IMR-90 (cell line): Measurements from ENCODE around the gene NPNT. TPM values are rescaled to one million over a fixed set of nuclear protein-coding genes. Genes with fewer than 3 reads are reported as not detected.

Experiments used
- ATAC-seq: fragments of 200-7000 bp; cut with Tn5 transposase; 2 replicates; pipeline ENCODE4 v1.9.1; 2020; ENCODE audit warnings: low read depth, mild to moderate bottlenecking, moderate library complexity
- BruUV-seq: library from RNA; stranded (reverse); fragments of 400-500 nt; replicated peaks from 2 replicates; lab custom pipeline; 2021; lab: Mats Ljungman, UMichigan
- CTCF ChIA-PET: fragments of 300-600 bp; formaldehyde crosslinking; extraction: SDS; loops from one replicate; lab custom pipeline; 2021; ENCODE audit warnings: antibody characterized with exemption; lab: Yijun Ruan, JAX
- POLR2A ChIA-PET: fragments of 300-600 bp; sonication (Branson Sonifier 250); formaldehyde crosslinking; loops from one replicate; lab custom pipeline; 2022; ENCODE audit warnings: antibody characterized with exemption; ENCODE audit not compliant: unreplicated experiment; lab: Charles Lee
- DNase-seq: peaks from one replicate; pipeline ENCODE4 v3.0.0; 2013
- H2AFZ ChIP-seq: replicated peaks from 2 replicates; pipeline ENCODE3; 2013; ENCODE audit warnings: low read length, mild to moderate bottlenecking; ENCODE audit not compliant: poor library complexity
- H2AK5ac ChIP-seq: 2 replicates; pipeline ENCODE4 v1.6.1; 2013; ENCODE audit warnings: low read depth, low read length, inconsistent platforms
- H2AK9ac ChIP-seq: replicated peaks from 2 replicates; pipeline ENCODE3; 2013; ENCODE audit warnings: mild to moderate bottlenecking, low read depth, low read length, moderate library complexity; ENCODE audit not compliant: poor library complexity
- H2BK120ac ChIP-seq: 2 replicates; pipeline ENCODE4 v1.6.1; 2013; ENCODE audit warnings: low read depth, low read length, inconsistent platforms
- H2BK15ac ChIP-seq: 3 replicates; pipeline ENCODE4 v1.6.1; 2013; ENCODE audit warnings: low read depth, low read length, inconsistent platforms
- H2BK20ac ChIP-seq: 2 replicates; pipeline ENCODE4 v1.6.1; 2013; ENCODE audit warnings: low read depth, mild to moderate bottlenecking, inconsistent platforms, low read length, moderate library complexity
- H2BK5ac ChIP-seq: 2 replicates; pipeline ENCODE4 v1.6.1; 2013; ENCODE audit warnings: mild to moderate bottlenecking, low read depth, low read length, inconsistent platforms; ENCODE audit not compliant: poor library complexity, severe bottlenecking
- H3K14ac ChIP-seq: replicated peaks from 2 replicates; pipeline ENCODE4 v1.6.1; 2013; ENCODE audit warnings: low read depth, low read length, inconsistent platforms
- H3K18ac ChIP-seq: 2 replicates; pipeline ENCODE4 v1.6.1; 2013; ENCODE audit warnings: low read depth, low read length, control low read depth
- H3K23ac ChIP-seq: 2 replicates; pipeline ENCODE4 v1.6.1; 2013; ENCODE audit warnings: low read depth, low read length, inconsistent platforms
- H3K27ac ChIP-seq: 2 replicates; pipeline ENCODE4 v1.5.1; 2013; ENCODE audit warnings: mild to moderate bottlenecking, control low read depth, low read length; ENCODE audit not compliant: insufficient read depth
- H3K27me3 ChIP-seq: 2 replicates; pipeline ENCODE4 v1.6.1; 2013; ENCODE audit warnings: low read length; ENCODE audit not compliant: control insufficient read depth, insufficient read depth
- H3K36me3 ChIP-seq: 2 replicates; pipeline ENCODE4 v1.6.1; 2013; ENCODE audit warnings: low read length, mixed read lengths; ENCODE audit not compliant: control insufficient read depth, insufficient read depth
- H3K4ac ChIP-seq: 2 replicates; pipeline ENCODE4 v1.6.1; 2013; ENCODE audit warnings: low read depth, low read length, inconsistent platforms
- H3K4me1 ChIP-seq: 2 replicates; pipeline ENCODE4 v1.6.1; 2013; ENCODE audit warnings: low read length, mixed read lengths; ENCODE audit not compliant: control insufficient read depth, insufficient read depth
- H3K4me2 ChIP-seq: 2 replicates; pipeline ENCODE4 v1.6.1; 2013; ENCODE audit warnings: low read depth, mild to moderate bottlenecking, control low read depth, low read length, moderate library complexity
- H3K4me3 ChIP-seq: 2 replicates; pipeline ENCODE4 v1.5.1; 2013; ENCODE audit warnings: low read depth, mild to moderate bottlenecking, control low read depth, low read length, moderate library complexity; ENCODE audit not compliant: insufficient read depth
- H3K56ac ChIP-seq: 2 replicates; pipeline ENCODE4 v1.6.1; 2013; ENCODE audit warnings: low read length, inconsistent platforms; ENCODE audit not compliant: insufficient read depth; ENCODE audit errors: extremely low read depth
- H3K79me1 ChIP-seq, 2 experiments: 2 replicates each; pipeline ENCODE4 v1.6.1; 2013; ENCODE audit warnings: low read length in 2 of 2, inconsistent platforms in 1 of 2, low read depth in 1 of 2
- H3K9ac ChIP-seq: 2 replicates; pipeline ENCODE4 v1.6.1; 2013; ENCODE audit warnings: low read depth, low read length, control low read depth
- H3K9me1 ChIP-seq: 2 replicates; pipeline ENCODE4 v1.6.1; 2013; ENCODE audit warnings: low read length, inconsistent platforms; ENCODE audit not compliant: insufficient read depth
- H3K9me3 ChIP-seq: 2 replicates; pipeline ENCODE4 v1.6.1; 2013; ENCODE audit warnings: low read length; ENCODE audit not compliant: control insufficient read depth, insufficient read depth
- H4K20me1 ChIP-seq: 2 replicates; pipeline ENCODE4 v1.6.1; 2013; ENCODE audit warnings: low read length, inconsistent platforms; ENCODE audit not compliant: insufficient read depth
- H4K5ac ChIP-seq: 2 replicates; pipeline ENCODE4 v1.6.1; 2013; ENCODE audit warnings: mild to moderate bottlenecking, low read depth, low read length, control low read depth
- H4K8ac ChIP-seq, 2 experiments: 2 replicates each; pipeline ENCODE4 v1.6.1; 2013; ENCODE audit warnings: low read depth in 2 of 2, low read length in 2 of 2, control low read depth in 1 of 2, inconsistent platforms in 1 of 2
- H4K91ac ChIP-seq: 2 replicates; pipeline ENCODE4 v1.6.1; 2013; ENCODE audit warnings: low read depth, low read length, inconsistent platforms; ENCODE audit not compliant: insufficient read depth
- CEBPB ChIP-seq: IDR thresholded peaks from 2 replicates; pipeline ENCODE4 v1.6.1; 2012; ENCODE audit warnings: low read depth, low read length, improper control_type of control experiment
- CTCF ChIP-seq: conservative IDR thresholded peaks from 2 replicates; pipeline ENCODE4 v1.5.1; 2012; ENCODE audit warnings: mild to moderate bottlenecking, low read depth, low read length, improper control_type of control experiment
- MAFK ChIP-seq: IDR thresholded peaks from 2 replicates; pipeline ENCODE4 v1.6.1; 2012; ENCODE audit warnings: low read depth, low read length, improper control_type of control experiment
- MAZ ChIP-seq: IDR thresholded peaks from 2 replicates; pipeline ENCODE4 v1.6.1; 2012; ENCODE audit warnings: low read depth, mild to moderate bottlenecking, low read length, improper control_type of control experiment, moderate library complexity, borderline replicate concordance
- RCOR1 ChIP-seq: IDR thresholded peaks from 2 replicates; pipeline ENCODE4 v1.6.1; 2012; ENCODE audit warnings: mild to moderate bottlenecking, low read length, improper control_type of control experiment; ENCODE audit not compliant: insufficient replicate concordance
- SMC3 ChIP-seq: fragments of 150-350 bp; IDR thresholded peaks from 2 replicates; pipeline ENCODE4 v1.6.1; 2016; ENCODE audit warnings: low read depth, mild to moderate bottlenecking, antibody characterized with exemption, low read length, moderate library complexity
- dilution Hi-C: fragments of 300-500 bp; cut with HindIII; formaldehyde crosslinking; loops from one replicate; pipeline ENCODE4 v1.14.3; 2018; ENCODE audit warnings: low sequenced_read_pairs; ENCODE audit not compliant: unreplicated experiment
- in situ Hi-C: fragments of 300-500 bp; cut with MboI; formaldehyde crosslinking; loops from 3 replicates; pipeline ENCODE4 v1.14.3; 2019; ENCODE audit warnings: low sequenced_read_pairs, inconsistent platforms, mixed read lengths
- intact Hi-C: fragments of 100-400 bp; cut with micrococcal nuclease; formaldehyde crosslinking; loops from 2 replicates; pipeline ENCODE4 v1.10.0; 2022
- polyA plus RNA-seq, 3 experiments: library from polyadenylated mRNA; depleted of rRNA; stranded (reverse); fragments of >200 nt; gene quantifications; 2 replicates each; pipeline ENCODE4 v1.2.3, GENCODE V29; 2012; ENCODE audit warnings: low replicate concordance in 1 of 3
- total RNA-seq: library from RNA; depleted of rRNA; stranded (reverse); fragments of >200 nt; gene quantifications from 2 replicates; pipeline ENCODE4 v1.2.3, GENCODE V29; 2012

Gene NPNT
- total and polyA plus RNA-seq, 2 of the 4 experiments (the other 2 are of a cell fraction) = not detected

GRCh38 chr4:105966051-105966450, 70.8 kb downstream of the NPNT start:
- H3K9ac ChIP-seq = no peak overlapping the region
- no peak overlapping the region for H2BK120ac ChIP-seq
- H4K91ac ChIP-seq = no peak overlapping the region
- H3K18ac ChIP-seq = no peak overlapping the region
- POLR2A ChIA-PET = no interaction called here
- H3K4me3 ChIP-seq = no peak overlapping the region
- H2AK9ac ChIP-seq = no peak overlapping the region
- H4K20me1 ChIP-seq = no peaks in the 10 kb centered on the region
- no peak overlapping the region for H2BK15ac ChIP-seq
- no peak overlapping the region for H4K5ac ChIP-seq
- H2BK5ac ChIP-seq = no peak overlapping the region
- H3K56ac ChIP-seq = no peak overlapping the region
- CTCF ChIA-PET = interaction anchor here (0.6 kb wide), 2 partner anchors 26 to 197 kb away, joined by 3 to 4 read pairs; no protein-coding TSS in a partner anchor
- no peak overlapping the region for H3K27ac ChIP-seq
- dilution Hi-C loops = no loop called here
- no peak overlapping the region for H2AK5ac ChIP-seq
- no peaks in the 10 kb centered on the region for H3K9me1 ChIP-seq
- no peaks in the 10 kb centered on the region for H3K79me1 ChIP-seq
- in situ Hi-C loops = no loop called here
- peaks cover 2% of the 10 kb centered on the region; the same call in 1 of the 2 replicates for H3K4me1 ChIP-seq
- H3K14ac ChIP-seq = no peak overlapping the region
- DNase-seq (peak; percentile 52), ATAC-seq (peak; percentile 77)
- H3K9me3 ChIP-seq = no peaks in the 10 kb centered on the region
- no TSS peak for BruUV-seq
- no peak overlapping the region for H3K23ac ChIP-seq
- no peak overlapping the region for H3K4me2 ChIP-seq
- no peak overlapping the region for H3K4ac ChIP-seq
- no peak overlapping the region for H4K8ac ChIP-seq
- H2AFZ ChIP-seq = no peak overlapping the region
- no peaks in the 10 kb centered on the region for H3K36me3 ChIP-seq
- peaks cover 7% of the 10 kb centered on the region for H3K27me3 ChIP-seq
- TF ChIP-seq MAFK (no peak), CEBPB (no peak), MAZ (no peak), CTCF (no peak), RCOR1 (no peak), SMC3 (no peak)
- intact Hi-C loops = no loop called here
- no peak overlapping the region for H2BK20ac ChIP-seq
